GM12878 (cell line): Measurements from ENCODE around the gene DLEC1. TPM values are rescaled to one million over a fixed set of nuclear protein-coding genes. Genes with fewer than 3 reads are reported as not detected.

ENCODE experiments used
- ATAC-seq: fragments of 200-7000 bp; cut with Tn5 transposase; 3 replicates; pipeline ENCODE4 v1.9.1; 2020; ENCODE audit warnings: mild to moderate bottlenecking, moderate library complexity
- BruUV-seq: library from RNA; stranded (reverse); fragments of 400-500 nt; replicated peaks from 2 replicates; lab custom pipeline; 2021; lab: Mats Ljungman, UMichigan
- CTCF ChIA-PET: fragments of 300-600 bp; sonication (Branson Sonifier 250); formaldehyde crosslinking; extraction: SDS; loops from one replicate; lab custom pipeline; 2021; ENCODE audit warnings: inconsistent platforms; lab: Yijun Ruan, JAX
- POLR2A ChIA-PET: fragments of 350-600 bp; formaldehyde crosslinking; extraction: SDS; loops from one replicate; lab custom pipeline; 2021; ENCODE audit warnings: inconsistent platforms; lab: Charles Lee
- RAD21 ChIA-PET: fragments of 300-600 bp; sonication (Branson Sonifier 250); formaldehyde crosslinking; loops from one replicate; lab custom pipeline; 2023; ENCODE audit warnings: antibody characterized with exemption; ENCODE audit not compliant: unreplicated experiment; lab: Charles Lee
- SMC1A ChIA-PET: fragments of 300-600 bp; sonication (Branson Sonifier 250); formaldehyde crosslinking; loops from one replicate; lab custom pipeline; 2023; ENCODE audit not compliant: unreplicated experiment, uncharacterized antibody; lab: Charles Lee
- DNase-seq: peaks from one replicate; pipeline ENCODE4 v3.0.0-alpha.2; 2011; ENCODE audit warnings: low read depth, low spot score
- FAIRE-seq: peaks from 3 replicates; lab custom pipeline; 2011; peaks lifted over from hg19 to GRCh38; lab: Jason Lieb, UNC
- H2AFZ ChIP-seq: 2 replicates; pipeline ENCODE4 v1.6.0; 2011; ENCODE audit warnings: low read depth, low read length, control low read depth; ENCODE audit not compliant: control insufficient read depth
- H3K27ac ChIP-seq: 2 replicates; pipeline ENCODE4 v1.5.1; 2011; ENCODE audit warnings: control low read depth; ENCODE audit not compliant: control insufficient read depth, insufficient read depth
- H3K27me3 ChIP-seq, 2 experiments: replicated peaks in 1 of 2; 2 replicates each; pipeline versions ENCODE4 v1.6.0 to v1.6.1; 2011; ENCODE audit warnings: low read length in 1 of 2; ENCODE audit not compliant: control insufficient read depth in 2 of 2, insufficient read depth in 2 of 2
- H3K36me3 ChIP-seq, 2 experiments: 2 replicates each; pipeline ENCODE4 v1.5.1; 2011; ENCODE audit warnings: low read length in 1 of 2; ENCODE audit not compliant: control insufficient read depth in 2 of 2, insufficient read depth in 2 of 2
- H3K4me1 ChIP-seq: 2 replicates; pipeline ENCODE4 v1.6.1; 2011; ENCODE audit warnings: mild to moderate bottlenecking, low read length, moderate library complexity, mixed read lengths; ENCODE audit not compliant: control insufficient read depth, insufficient read depth
- H3K4me2 ChIP-seq: 2 replicates; pipeline ENCODE4 v1.6.0; 2011; ENCODE audit warnings: control low read depth; ENCODE audit not compliant: control insufficient read depth, insufficient read depth
- H3K4me3 ChIP-seq: fragments of 200-600 bp; sonication (generic); 2 replicates; pipeline ENCODE4 v1.5.1; 2016
- H3K79me2 ChIP-seq: 2 replicates; pipeline ENCODE4 v1.6.0; 2011; ENCODE audit warnings: low read length; ENCODE audit not compliant: control insufficient read depth, insufficient read depth
- H3K9ac ChIP-seq: 2 replicates; pipeline ENCODE4 v1.8.0; 2011; ENCODE audit warnings: low read length, control low read depth, mixed read lengths; ENCODE audit not compliant: control insufficient read depth, insufficient read depth
- H3K9me3 ChIP-seq: replicated peaks from 3 replicates; pipeline ENCODE4 v1.5.1; 2011; ENCODE audit warnings: mild to moderate bottlenecking, low read length; ENCODE audit not compliant: control insufficient read depth, insufficient read depth
- H4K20me1 ChIP-seq: 2 replicates; pipeline ENCODE4 v1.6.0; 2011; ENCODE audit not compliant: control insufficient read depth, insufficient read depth
- WGBS: methylation state at CpG from one replicate; pipeline ENCODE4 v1.1.6; 2016; ENCODE audit warnings: low lambda C conversion rate; ENCODE audit not compliant: insufficient replicate concordance, insufficient coverage; ENCODE audit errors: missing lambda C conversion rate; 5-methylcytosine and 5-hydroxymethylcytosine counted together
- in situ Hi-C: fragments of 300-500 bp; cut with MboI; formaldehyde crosslinking; loops from 9 replicates; pipeline ENCODE4 v1.14.3; 2018; ENCODE audit warnings: mixed read lengths
- intact Hi-C: fragments of 100-400 bp; cut with micrococcal nuclease; formaldehyde crosslinking; loops from one replicate; pipeline ENCODE4 v1.14.2; 2022; ENCODE audit not compliant: unreplicated experiment
- polyA plus RNA-seq, 11 experiments: library from polyadenylated mRNA; depleted of rRNA in 4 of 11; unstranded in 6 of 11; stranded (reverse) in 5 of 11; fragments of >200 nt; fragmentation: Nextera tagmentation in 4 of 11; fragmentation: Illumina TruSeq in 1 of 11; extraction: Ambion mirVana in 4 of 11; extraction: Trizol in 1 of 11; gene quantifications; 1 replicate in 1 of 11; 2 replicates in 10 of 11; pipeline versions ENCODE4 v1.2.1 to v1.2.3, GENCODE V29; 2011 to 2016; ENCODE audit warnings: inconsistent platforms in 2 of 11, missing spikeins in 2 of 11, low read depth in 1 of 11
- total RNA-seq, 4 experiments: library from RNA; depleted of rRNA in 3 of 4; stranded (reverse); fragments of >200 nt in 3 of 4; fragmentation: Illumina TruSeq in 1 of 4; extraction: Trizol in 1 of 4; gene quantifications; 2 replicates each; pipeline versions ENCODE4 v1.2.1 to v1.2.3, GENCODE V29; 2013 to 2021
- TF ChIP-seq, protein P1 (sequence below): fragments of 450-650 bp; IDR thresholded peaks from 2 replicates; pipeline ENCODE4 v1.6.1; 2016; ENCODE audit warnings: mild to moderate bottlenecking, moderate library complexity, borderline replicate concordance

The DLEC1 gene
- total and polyA plus RNA-seq, 10 of the 15 experiments (the other 5 are each of a cell fraction or from before 2014, with no cell fraction given), result 0.03 to 0.29 (median 0.07) TPM; not detected in 3

DNA sequence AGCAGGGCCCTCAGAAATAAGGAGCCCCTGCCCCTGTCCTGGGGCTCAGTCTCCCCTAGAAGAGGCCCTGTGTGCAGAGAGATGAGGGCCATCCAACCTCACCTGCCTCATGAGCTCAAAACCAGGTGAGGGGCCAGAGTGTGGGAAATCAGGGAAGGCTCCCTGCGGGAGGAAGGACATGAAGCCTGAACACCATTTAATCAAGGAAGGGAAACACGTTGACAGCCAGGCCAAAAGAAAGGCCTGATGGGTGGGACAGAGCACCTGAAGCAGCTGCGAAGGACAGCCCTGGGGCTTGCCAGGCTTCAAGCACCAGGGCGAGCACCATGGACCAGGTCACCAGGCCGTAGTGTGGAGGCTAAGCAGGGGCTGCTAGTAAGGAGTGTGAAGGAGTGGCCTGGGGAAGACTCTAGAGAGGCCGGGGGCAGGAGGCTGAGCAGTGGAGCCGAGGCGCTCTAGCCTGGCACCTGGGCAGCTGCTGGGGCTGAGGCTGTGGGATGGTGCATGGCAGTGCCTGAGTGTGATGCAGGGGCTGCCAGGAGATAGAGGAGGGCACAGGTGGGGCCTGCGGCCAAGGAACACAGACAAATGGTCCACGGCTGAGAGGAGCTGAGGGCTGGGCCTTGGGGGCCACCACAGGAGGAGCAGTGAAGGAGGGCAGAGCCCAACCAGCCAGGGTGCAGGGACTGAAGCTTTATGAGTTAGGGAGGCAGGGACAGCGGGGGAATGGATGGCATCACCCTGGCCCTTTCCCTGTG is 81.9 kb downstream of the DLEC1 start:
- no peak overlapping the region for H3K4me3 ChIP-seq
- no peaks in the 10 kb centered on the region for H3K27me3 ChIP-seq
- no TSS peak for BruUV-seq
- peaks cover 2% of the 10 kb centered on the region; the same call in 1 of the 2 replicates for H3K4me1 ChIP-seq
- H3K27ac ChIP-seq, result no peak overlapping the region
- intact Hi-C loops (no loop called here), in situ Hi-C loops (no loop called here)
- ATAC-seq, result no peak
- H2AFZ ChIP-seq, result no peak overlapping the region
- ChIA-PET CTCF (interaction anchor here (1.1 to 5.7 kb wide), 3 partner anchors 10 to 178 kb away, joined by 4 to 42 read pairs (median 7); no protein-coding TSS in a partner anchor), RAD21 (interaction anchor here (1.4 to 1.5 kb wide), 2 partner anchors 161 to 226 kb away, joined by 3 to 4 read pairs; partner anchors contain the start of genes SLC22A14 and XYLB)
- no peak for DNase-seq
- WGBS, result 81% methylated on average over 11 of the region's 11 CpGs
- no peaks in the 10 kb centered on the region for H3K79me2 ChIP-seq
- peaks cover 11 to 19% of the 10 kb centered on the region in 2 experiments; a peak in 3 of 4 replicates for H3K36me3 ChIP-seq
- no peaks in the 10 kb centered on the region for H4K20me1 ChIP-seq
- TF ChIP-seq, protein P1, sequence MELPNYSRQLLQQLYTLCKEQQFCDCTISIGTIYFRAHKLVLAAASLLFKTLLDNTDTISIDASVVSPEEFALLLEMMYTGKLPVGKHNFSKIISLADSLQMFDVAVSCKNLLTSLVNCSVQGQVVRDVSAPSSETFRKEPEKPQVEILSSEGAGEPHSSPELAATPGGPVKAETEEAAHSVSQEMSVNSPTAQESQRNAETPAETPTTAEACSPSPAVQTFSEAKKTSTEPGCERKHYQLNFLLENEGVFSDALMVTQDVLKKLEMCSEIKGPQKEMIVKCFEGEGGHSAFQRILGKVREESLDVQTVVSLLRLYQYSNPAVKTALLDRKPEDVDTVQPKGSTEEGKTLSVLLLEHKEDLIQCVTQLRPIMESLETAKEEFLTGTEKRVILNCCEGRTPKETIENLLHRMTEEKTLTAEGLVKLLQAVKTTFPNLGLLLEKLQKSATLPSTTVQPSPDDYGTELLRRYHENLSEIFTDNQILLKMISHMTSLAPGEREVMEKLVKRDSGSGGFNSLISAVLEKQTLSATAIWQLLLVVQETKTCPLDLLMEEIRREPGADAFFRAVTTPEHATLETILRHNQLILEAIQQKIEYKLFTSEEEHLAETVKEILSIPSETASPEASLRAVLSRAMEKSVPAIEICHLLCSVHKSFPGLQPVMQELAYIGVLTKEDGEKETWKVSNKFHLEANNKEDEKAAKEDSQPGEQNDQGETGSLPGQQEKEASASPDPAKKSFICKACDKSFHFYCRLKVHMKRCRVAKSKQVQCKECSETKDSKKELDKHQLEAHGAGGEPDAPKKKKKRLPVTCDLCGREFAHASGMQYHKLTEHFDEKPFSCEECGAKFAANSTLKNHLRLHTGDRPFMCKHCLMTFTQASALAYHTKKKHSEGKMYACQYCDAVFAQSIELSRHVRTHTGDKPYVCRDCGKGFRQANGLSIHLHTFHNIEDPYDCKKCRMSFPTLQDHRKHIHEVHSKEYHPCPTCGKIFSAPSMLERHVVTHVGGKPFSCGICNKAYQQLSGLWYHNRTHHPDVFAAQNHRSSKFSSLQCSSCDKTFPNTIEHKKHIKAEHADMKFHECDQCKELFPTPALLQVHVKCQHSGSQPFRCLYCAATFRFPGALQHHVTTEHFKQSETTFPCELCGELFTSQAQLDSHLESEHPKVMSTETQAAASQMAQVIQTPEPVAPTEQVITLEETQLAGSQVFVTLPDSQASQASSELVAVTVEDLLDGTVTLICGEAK, result no peak
- TF ChIP-seq, all 136 proteins: peak for 0
- no peak overlapping the region for H3K4me2 ChIP-seq
- no peak overlapping the region for H3K9ac ChIP-seq
- POLR2A ChIA-PET, result interaction anchor here (0.6 kb wide), 1 partner anchor 119 kb away, joined by 7 read pairs; no protein-coding TSS in a partner anchor
- H3K9me3 ChIP-seq, result no peaks in the 10 kb centered on the region
- no peak for FAIRE-seq
- SMC1A ChIA-PET, result interaction anchor here (1.0 kb wide), 1 partner anchor 10 kb away, joined by 4 read pairs; no protein-coding TSS in a partner anchor
